ENCODE data around the gene WDR43. TPM values are rescaled to one million over a fixed set of nuclear protein-coding genes. Genes with fewer than 3 reads are reported as not detected.

The WDR43 gene
- total RNA-seq, 4 donors from 2014 or later = 15.8 to 399 (median 46.0) TPM

GRCh38 chr2:28979041-28979440 is 84.6 kb downstream of the WDR43 start:
- TF ChIP-seq EP300 (IDR thresholded peaks at IDR 0.05; ENCODE audit: low read depth) = no peak
- no peak for TF ChIP-seq POLR2A (IDR thresholded peaks at IDR 0.05)
- no peak for TF ChIP-seq CTCF (IDR thresholded peaks at IDR 0.05)
- TF ChIP-seq POLR2AphosphoS5 (IDR thresholded peaks at IDR 0.05) = no peak
- Histone ChIP-seq H3K9me3 (no peaks in the 10 kb centered on the region), H3K27me3 (no peaks in the 10 kb centered on the region), H3K4me3 (no peak overlapping the region), H3K36me3 (no peaks in the 10 kb centered on the region), H3K27ac (no peak overlapping the region), H3K4me1 (peaks cover 0 to 18% (median 7%) of the 10 kb centered on the region in 4 donors)
- intact Hi-C loops (cut with DNase I; ENCODE audit: low total_unique reads) (no loop called here), in situ Hi-C loops (cut with MboI; ENCODE audit: low pct_ligation_motif_present in 1 of 4, low pct_unique_long_range_greater_than_20kb in 1 of 4, low sequenced_read_pairs in 3 of 4) (no loop called here)
- DNase-seq = no peak
- WGBS, 2 donors (ENCODE audit: low coverage in 1 of 2) = 65% methylated on average over 7 of the region's 7 CpGs; no CpG with 5 or more reads in 1 of the 2 donors

GRCh38 chr2:28979576-28980366 is 85.3 kb downstream of the WDR43 start:
- peaks cover 0 to 18% (median 7%) of the 10 kb centered on the region in 4 donors for H3K4me1 ChIP-seq
- intact Hi-C loops (cut with DNase I; ENCODE audit: low total_unique reads) (loop anchor here (5.0 to 10.0 kb wide), 2 partner anchors 135 to 1982 kb away; partner anchors contain the start of gene CLIP4), in situ Hi-C loops (cut with MboI; ENCODE audit: low pct_ligation_motif_present in 1 of 4, low pct_unique_long_range_greater_than_20kb in 1 of 4, low sequenced_read_pairs in 3 of 4) (no loop called here)
- no peaks in the 10 kb centered on the region for H3K36me3 ChIP-seq
- H3K9me3 ChIP-seq = no peaks in the 10 kb centered on the region
- no peak for DNase-seq
- H3K27ac ChIP-seq = peak overlapping the region in 1 of 4 donors; percentile 80
- WGBS, 2 donors (ENCODE audit: low coverage in 1 of 2) = 82% methylated on average over 13 of the region's 13 CpGs; no CpG with 5 or more reads in 1 of the 2 donors
- H3K27me3 ChIP-seq = no peaks in the 10 kb centered on the region
- H3K4me3 ChIP-seq = no peak overlapping the region
- TF ChIP-seq CTCF (IDR thresholded peaks at IDR 0.05) (no peak), POLR2A (IDR thresholded peaks at IDR 0.05) (no peak), EP300 (IDR thresholded peaks at IDR 0.05; ENCODE audit: low read depth) (no peak), POLR2AphosphoS5 (IDR thresholded peaks at IDR 0.05) (no peak)

DNA sequence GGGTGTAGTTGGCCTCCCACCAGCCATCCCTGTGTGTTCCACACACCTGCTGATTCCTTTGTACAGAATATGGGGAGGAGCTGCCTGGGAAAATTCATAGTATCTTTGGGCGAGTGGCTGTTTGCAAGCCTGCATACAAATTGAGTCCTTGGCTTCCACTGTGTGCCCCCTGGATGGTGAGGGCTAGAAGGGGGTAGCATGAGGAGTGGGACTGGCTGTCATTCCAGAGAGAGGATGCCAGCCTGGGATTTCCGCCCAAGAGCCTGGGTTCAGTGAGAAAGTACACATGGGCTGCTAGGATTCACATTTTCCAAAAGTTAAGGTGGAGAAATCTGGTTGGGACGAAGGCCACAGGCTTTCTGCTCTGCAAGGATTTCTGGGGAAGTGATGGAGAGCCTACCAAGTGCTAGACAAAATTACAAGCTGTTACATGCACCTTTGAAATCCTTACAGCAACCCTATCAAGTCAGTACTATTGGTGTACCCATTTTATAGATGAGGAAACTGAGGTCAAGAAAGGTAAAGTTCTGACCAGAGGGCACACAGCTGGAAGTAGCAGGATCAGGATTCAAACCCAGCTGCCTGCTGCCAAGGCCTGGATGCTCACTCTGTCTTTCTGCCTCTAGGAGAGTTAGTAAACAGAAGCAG is 86.0 kb downstream of the WDR43 start:
- DNase-seq = no peak
- Histone ChIP-seq H3K4me1 (peaks cover 0 to 18% (median 7%) of the 10 kb centered on the region in 4 donors), H3K27me3 (no peaks in the 10 kb centered on the region), H3K9me3 (no peaks in the 10 kb centered on the region), H3K27ac (peak overlapping the region; percentile 21 to 80 (median 71)), H3K36me3 (no peaks in the 10 kb centered on the region), H3K4me3 (no peak overlapping the region)
- intact Hi-C loops (cut with DNase I; ENCODE audit: low total_unique reads) = loop anchor here (5.0 to 10.0 kb wide), 2 partner anchors 134 to 1983 kb away; partner anchors contain the start of gene CLIP4
- no peak for TF ChIP-seq POLR2A (IDR thresholded peaks at IDR 0.05)
- TF ChIP-seq CTCF (IDR thresholded peaks at IDR 0.05) = no peak
- no peak for TF ChIP-seq EP300 (IDR thresholded peaks at IDR 0.05; ENCODE audit: low read depth)
- TF ChIP-seq POLR2AphosphoS5 (IDR thresholded peaks at IDR 0.05) = no peak
- in situ Hi-C loops (cut with MboI; ENCODE audit: low pct_ligation_motif_present in 1 of 4, low pct_unique_long_range_greater_than_20kb in 1 of 4, low sequenced_read_pairs in 3 of 4) = no loop called here
- WGBS, 2 donors (ENCODE audit: low coverage in 1 of 2) = 78 to 89% methylated on average over 2 to 3 of the region's 3 CpGs

- DNase-seq = no peak
- intact Hi-C loops (cut with DNase I; ENCODE audit: low total_unique reads) (loop anchor here (5.0 to 10.0 kb wide), 2 partner anchors 134 to 1984 kb away; partner anchors contain the start of gene CLIP4), in situ Hi-C loops (cut with MboI; ENCODE audit: low pct_ligation_motif_present in 1 of 4, low pct_unique_long_range_greater_than_20kb in 1 of 4, low sequenced_read_pairs in 3 of 4) (no loop called here)
- Histone ChIP-seq H3K9me3 (no peaks in the 10 kb centered on the region), H3K27me3 (no peaks in the 10 kb centered on the region), H3K27ac (peak within 1 kb of the TSS; percentile 21 to 80 (median 71)), H3K4me1 (peaks cover 0 to 18% (median 7%) of the 10 kb centered on the region in 4 donors), H3K36me3 (no peaks in the 10 kb centered on the region), H3K4me3 (no peak within 1 kb of the TSS)
- TF ChIP-seq POLR2AphosphoS5 (IDR thresholded peaks at IDR 0.05) (no peak), EP300 (IDR thresholded peaks at IDR 0.05; ENCODE audit: low read depth) (no peak), CTCF (IDR thresholded peaks at IDR 0.05) (no peak), POLR2A (IDR thresholded peaks at IDR 0.05) (no peak)
- WGBS, 2 donors (ENCODE audit: low coverage in 1 of 2) = 60% methylated on average over 8 of the region's 10 CpGs; no CpG with 5 or more reads in 1 of the 2 donors
These were observed 86.6 kb downstream of the WDR43 start, which contains the start of gene TOGARAM2 for GRCh38 chr2:28981016-28981441. Gene TOGARAM2 (plus strand): TSS chr2:28981298. CDS start chr2:28994835, 13,537 bp downstream.

Data from transverse colon (tissue), 4 donors.